HG03558 (cell line): Measurements from ENCODE around the gene CUL2.

Experiments
- ATAC-seq: cut with Tn5 transposase; IDR thresholded peaks from one replicate; pipeline ENCODE4 v1.9.1; 2021; ENCODE audit warnings: moderate number of reproducible peaks; ENCODE audit not compliant: unreplicated experiment; ENCODE audit errors: extremely low read depth

CUL2 gene

GRCh38 chr10:35090162-35090954 is at the start of gene CUL2:
CUL2 (minus strand) TSS chr10:35090341; CDS start chr10:35071317, 19,024 bp downstream.
- ATAC-seq: peak; percentile 56

- ATAC-seq: peak; percentile 39
Observed at GRCh38 chr10:35136263-35136815, 46.2 kb upstream of the CUL2 start.

GRCh38 chr10:35135861-35136260 is 45.7 kb upstream of the CUL2 start:
- ATAC-seq: no peak

GRCh38 chr10:35133586-35133985 is 43.4 kb upstream of the CUL2 start:
- ATAC-seq: no peak

GRCh38 chr10:35132727-35133126 is 42.6 kb upstream of the CUL2 start:
- no peak for ATAC-seq

GRCh38 chr10:35130663-35131062 is 40.5 kb upstream of the CUL2 start:
- no peak for ATAC-seq

GRCh38 chr10:35129185-35129674 is 39.1 kb upstream of the CUL2 start:
- ATAC-seq: no peak

GRCh38 chr10:35127289-35127891 is 37.2 kb upstream of the CUL2 start:
- no peak for ATAC-seq

GRCh38 chr10:35126530-35127288 is 36.6 kb upstream of the CUL2 start, which contains the start of gene CREM:
CREM (plus strand) TSS chr10:35126846; CDS start chr10:35137836, 10,990 bp downstream.
- peak; percentile 55 for ATAC-seq

GRCh38 chr10:35126062-35126529 is 36.0 kb upstream of the CUL2 start:
- ATAC-seq: peak; percentile 1

- ATAC-seq: no peak
Observed at GRCh38 chr10:35124540-35124939, 34.4 kb upstream of the CUL2 start.

- no peak for ATAC-seq
Observed at GRCh38 chr10:35119378-35119777, 29.2 kb upstream of the CUL2 start.

- no peak for ATAC-seq
Observed at GRCh38 chr10:35112571-35112970, 22.4 kb upstream of the CUL2 start.

- ATAC-seq: no peak
Observed at GRCh38 chr10:35103882-35104281, 13.7 kb upstream of the CUL2 start.

GRCh38 chr10:35097510-35097909 is 7.4 kb upstream of the CUL2 start:
- ATAC-seq: no peak

GRCh38 chr10:35096312-35096711 is 6.2 kb upstream of the CUL2 start:
- no peak for ATAC-seq

GRCh38 chr10:35092851-35093250 is 2.7 kb upstream of the CUL2 start:
- ATAC-seq: no peak

GRCh38 chr10:35091994-35092790 is 2.1 kb upstream of the CUL2 start:
- ATAC-seq: no peak

- ATAC-seq: no peak
Observed at GRCh38 chr10:35089611-35090161, 455 bp downstream of the CUL2 start.
